ENCODE results near the gene NSUN5.

Gene NSUN5

GRCh38 chr7:73340514-73340913 lies 31.9 kb upstream of the NSUN5 start:
- no peak overlapping the region for H3K27ac ChIP-seq
- TF ChIP-seq, protein P1, sequence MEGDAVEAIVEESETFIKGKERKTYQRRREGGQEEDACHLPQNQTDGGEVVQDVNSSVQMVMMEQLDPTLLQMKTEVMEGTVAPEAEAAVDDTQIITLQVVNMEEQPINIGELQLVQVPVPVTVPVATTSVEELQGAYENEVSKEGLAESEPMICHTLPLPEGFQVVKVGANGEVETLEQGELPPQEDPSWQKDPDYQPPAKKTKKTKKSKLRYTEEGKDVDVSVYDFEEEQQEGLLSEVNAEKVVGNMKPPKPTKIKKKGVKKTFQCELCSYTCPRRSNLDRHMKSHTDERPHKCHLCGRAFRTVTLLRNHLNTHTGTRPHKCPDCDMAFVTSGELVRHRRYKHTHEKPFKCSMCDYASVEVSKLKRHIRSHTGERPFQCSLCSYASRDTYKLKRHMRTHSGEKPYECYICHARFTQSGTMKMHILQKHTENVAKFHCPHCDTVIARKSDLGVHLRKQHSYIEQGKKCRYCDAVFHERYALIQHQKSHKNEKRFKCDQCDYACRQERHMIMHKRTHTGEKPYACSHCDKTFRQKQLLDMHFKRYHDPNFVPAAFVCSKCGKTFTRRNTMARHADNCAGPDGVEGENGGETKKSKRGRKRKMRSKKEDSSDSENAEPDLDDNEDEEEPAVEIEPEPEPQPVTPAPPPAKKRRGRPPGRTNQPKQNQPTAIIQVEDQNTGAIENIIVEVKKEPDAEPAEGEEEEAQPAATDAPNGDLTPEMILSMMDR (IDR thresholded peaks at IDR 0.05) = no peak
- H3K36me3 ChIP-seq (ENCODE audit: control insufficient read depth, insufficient read depth, low read length) = no peaks in the 10 kb centered on the region
- no peak overlapping the region for H2AFZ ChIP-seq
- H3K79me2 ChIP-seq = no peaks in the 10 kb centered on the region
- no peak overlapping the region for H3K4me3 ChIP-seq (ENCODE audit: low read depth, low read length)
- H3K9me3 ChIP-seq (ENCODE audit: control insufficient read depth, low read length) = no peaks in the 10 kb centered on the region
- H3K9ac ChIP-seq = no peak overlapping the region
- H3K4me1 ChIP-seq = peaks cover 6% of the 10 kb centered on the region
- no peak overlapping the region for H3K4me2 ChIP-seq (ENCODE audit: low read length)
- no peaks in the 10 kb centered on the region for H3K27me3 ChIP-seq (ENCODE audit: control insufficient read depth, insufficient read depth, low read length)

DNA sequence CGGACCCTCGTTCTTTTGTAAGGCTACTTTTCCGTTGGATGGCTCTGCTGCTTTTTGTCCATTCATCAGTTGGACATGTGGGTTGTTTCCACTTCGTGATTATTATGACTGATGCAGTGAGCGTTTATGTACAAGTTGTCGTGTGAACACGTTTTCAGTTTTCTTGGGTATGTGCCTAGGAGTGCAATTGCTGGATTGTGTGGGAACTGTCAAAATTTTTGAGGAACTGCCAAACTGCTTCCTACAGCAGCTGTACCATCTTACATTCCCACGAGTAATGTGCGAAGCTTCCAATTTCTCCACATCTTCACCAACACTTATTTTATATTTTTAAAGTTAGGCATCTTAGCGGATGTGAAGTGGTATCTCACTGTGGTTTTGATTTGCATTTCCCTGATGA lies 29.7 kb upstream of the NSUN5 start:
- no peaks in the 10 kb centered on the region for H3K79me2 ChIP-seq
- peaks cover 14% of the 10 kb centered on the region for H3K4me1 ChIP-seq
- no peak overlapping the region for H3K4me3 ChIP-seq (ENCODE audit: low read depth, low read length)
- H3K36me3 ChIP-seq (ENCODE audit: control insufficient read depth, insufficient read depth, low read length) = no peaks in the 10 kb centered on the region
- no peak overlapping the region for H3K27ac ChIP-seq
- no peak overlapping the region for H3K9ac ChIP-seq
- no peaks in the 10 kb centered on the region for H3K27me3 ChIP-seq (ENCODE audit: control insufficient read depth, insufficient read depth, low read length)
- H3K9me3 ChIP-seq (ENCODE audit: control insufficient read depth, low read length) = no peaks in the 10 kb centered on the region
- no peak overlapping the region for H3K4me2 ChIP-seq (ENCODE audit: low read length)
- no peak overlapping the region for H2AFZ ChIP-seq
- TF ChIP-seq, protein P1 (IDR thresholded peaks at IDR 0.05) = no peak

DNA sequence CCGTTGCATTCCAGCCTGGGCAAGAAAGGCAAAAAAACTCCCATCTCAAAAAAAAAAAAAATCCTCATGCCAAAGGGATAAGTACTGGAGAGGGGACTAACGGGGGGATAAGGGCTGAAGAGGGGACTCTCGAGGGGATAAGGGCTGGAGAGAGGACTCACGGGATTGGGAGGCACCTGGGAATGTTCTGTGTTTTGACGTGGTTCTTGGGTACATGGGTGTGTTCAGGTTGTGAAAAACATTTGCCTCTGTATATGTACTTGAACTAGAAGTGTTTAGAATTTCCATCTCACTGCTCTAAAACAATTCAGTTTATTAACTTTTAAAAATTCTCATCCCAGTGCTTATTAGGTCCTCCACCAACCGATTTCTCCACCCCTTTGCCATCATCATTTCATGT lies 23.8 kb upstream of the NSUN5 start:
- TF ChIP-seq, protein P1 (IDR thresholded peaks at IDR 0.05) = no peak
- Histone ChIP-seq H3K27me3 (ENCODE audit: control insufficient read depth, insufficient read depth, low read length) (no peaks in the 10 kb centered on the region), H3K4me2 (ENCODE audit: low read length) (no peak overlapping the region), H3K4me1 (peaks cover 44% of the 10 kb centered on the region), H3K27ac (peak overlapping the region; percentile 95), H3K79me2 (peaks cover 2% of the 10 kb centered on the region), H3K9me3 (ENCODE audit: control insufficient read depth, low read length) (no peaks in the 10 kb centered on the region), H3K9ac (no peak overlapping the region), H3K36me3 (ENCODE audit: control insufficient read depth, insufficient read depth, low read length) (no peaks in the 10 kb centered on the region), H2AFZ (no peak overlapping the region), H3K4me3 (ENCODE audit: low read depth, low read length) (no peak overlapping the region)

DNA sequence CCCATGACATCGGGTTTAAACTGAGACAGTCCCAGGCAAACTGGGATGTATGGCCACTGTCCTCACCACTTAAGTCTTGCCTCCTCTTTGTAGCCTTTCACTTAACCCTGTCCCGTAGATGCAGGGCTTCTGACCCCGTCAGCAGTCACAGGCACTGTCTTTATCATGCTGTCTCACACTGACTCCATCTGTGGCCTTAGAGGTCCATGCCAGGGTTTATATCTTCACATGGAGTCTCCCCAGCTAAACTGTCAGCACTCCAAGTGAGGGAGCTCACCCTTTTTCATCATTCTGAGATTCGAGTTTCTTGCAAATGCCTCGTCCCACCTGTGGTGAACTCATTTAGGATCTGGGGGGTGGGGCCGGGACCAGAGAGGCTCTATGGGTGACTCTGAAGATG lies 22.1 kb upstream of the NSUN5 start:
- H3K4me2 ChIP-seq (ENCODE audit: low read length) = peak overlapping the region; percentile 34
- H3K9ac ChIP-seq = no peak overlapping the region
- no peaks in the 10 kb centered on the region for H3K36me3 ChIP-seq (ENCODE audit: control insufficient read depth, insufficient read depth, low read length)
- no peaks in the 10 kb centered on the region for H3K27me3 ChIP-seq (ENCODE audit: control insufficient read depth, insufficient read depth, low read length)
- peak overlapping the region; percentile 95 for H3K27ac ChIP-seq
- TF ChIP-seq, protein P1 (IDR thresholded peaks at IDR 0.05) = no peak
- peaks cover 41% of the 10 kb centered on the region for H3K4me1 ChIP-seq
- H3K79me2 ChIP-seq = peaks cover 2% of the 10 kb centered on the region
- no peaks in the 10 kb centered on the region for H3K9me3 ChIP-seq (ENCODE audit: control insufficient read depth, low read length)
- peak overlapping the region; percentile 94 for H2AFZ ChIP-seq
- peak overlapping the region; percentile 43 for H3K4me3 ChIP-seq (ENCODE audit: low read depth, low read length)

DNA sequence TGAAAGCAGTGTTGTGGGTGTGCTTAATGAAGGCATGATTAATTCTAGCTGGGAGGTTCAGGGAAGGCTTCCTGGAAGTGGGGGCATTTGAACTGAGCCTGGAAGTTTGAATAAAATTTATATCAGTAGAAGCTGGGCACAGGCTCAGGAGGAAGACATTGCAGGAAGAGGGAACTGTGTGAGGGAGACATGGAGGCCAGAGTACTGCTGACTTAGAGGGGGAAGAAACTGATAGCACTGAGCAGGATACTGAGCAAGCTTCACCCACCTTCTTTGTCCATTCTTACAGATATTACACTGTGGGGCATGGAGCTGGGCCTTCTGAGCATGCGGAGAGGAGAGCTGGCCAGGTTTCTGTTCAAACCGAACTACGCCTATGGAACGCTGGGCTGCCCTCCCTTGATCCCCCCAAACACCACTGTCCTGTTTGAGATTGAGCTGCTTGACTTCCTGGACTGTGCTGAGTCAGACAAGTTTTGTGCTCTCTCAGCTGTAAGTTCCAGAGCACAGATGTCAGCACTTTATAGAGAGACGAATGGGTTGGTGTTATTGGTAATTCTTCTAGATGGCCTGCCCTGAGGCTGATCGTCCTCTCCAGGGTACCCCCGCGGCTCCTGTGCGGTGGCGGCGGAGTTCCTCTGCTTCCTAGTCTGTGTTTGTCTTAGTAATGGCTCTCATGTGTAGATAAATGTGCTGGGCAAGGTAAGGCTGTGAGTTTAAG lies 21.4 kb upstream of the NSUN5 start:
- no peaks in the 10 kb centered on the region for H3K9me3 ChIP-seq (ENCODE audit: control insufficient read depth, low read length)
- peak overlapping the region; percentile 94 for H2AFZ ChIP-seq
- H3K4me2 ChIP-seq (ENCODE audit: low read length) = peak overlapping the region; percentile 34
- peak overlapping the region; percentile 95 for H3K27ac ChIP-seq
- H3K36me3 ChIP-seq (ENCODE audit: control insufficient read depth, insufficient read depth, low read length) = no peaks in the 10 kb centered on the region
- peaks cover 39% of the 10 kb centered on the region for H3K4me1 ChIP-seq
- TF ChIP-seq, protein P1 (IDR thresholded peaks at IDR 0.05) = no peak
- H3K79me2 ChIP-seq = peaks cover 2% of the 10 kb centered on the region
- H3K9ac ChIP-seq = no peak overlapping the region
- H3K4me3 ChIP-seq (ENCODE audit: low read depth, low read length) = peak overlapping the region; percentile 43
- H3K27me3 ChIP-seq (ENCODE audit: control insufficient read depth, insufficient read depth, low read length) = no peaks in the 10 kb centered on the region

Data from parathyroid adenoma (tissue), 2 donors.